HepG2 (cell line): ENCODE measurements around the gene TBC1D20. TPM values are rescaled to one million over a fixed set of nuclear protein-coding genes. Genes with fewer than 3 reads are reported as not detected.
A peak's percentile ranks its signal among the peaks of the same experiment; 100 is the strongest.

Experiments
- CERS6 ChIP-seq: sonication (generic); formaldehyde crosslinking; IDR thresholded peaks from 2 replicates; pipeline ENCODE4 v1.5.0; 2020; ENCODE audit warnings: missing genetic modification reagents
- GPN1 ChIP-seq: sonication (generic); formaldehyde crosslinking; IDR thresholded peaks from 2 replicates; pipeline ENCODE4 v1.5.1; 2020; ENCODE audit warnings: missing genetic modification reagents, borderline replicate concordance
- IKZF1 ChIP-seq: fragments of 450-650 bp; IDR thresholded peaks from 2 replicates; pipeline ENCODE4 v1.7.1; 2016
- KDM2A ChIP-seq: sonication (generic); formaldehyde crosslinking; IDR thresholded peaks from 2 replicates; pipeline ENCODE4 v1.4.0; 2020; ENCODE audit warnings: low read depth, missing genetic modification reagents, borderline replicate concordance
- MXD3 ChIP-seq: IDR thresholded peaks from 2 replicates; pipeline ENCODE4 v1.6.1; 2016; ENCODE audit warnings: mild to moderate bottlenecking, missing biosample characterization, missing genetic modification reagents
- REL ChIP-seq: sonication (generic); formaldehyde crosslinking; conservative IDR thresholded peaks from 2 replicates; pipeline ENCODE4 v1.8.0; 2022; ENCODE audit warnings: mild to moderate bottlenecking, missing genetic modification reagents, moderate library complexity
- RORA ChIP-seq: sonication (generic); formaldehyde crosslinking; IDR thresholded peaks from 2 replicates; pipeline ENCODE4 v1.5.0; 2020; ENCODE audit warnings: mild to moderate bottlenecking, missing genetic modification reagents, moderate library complexity
- SIX4 ChIP-seq: sonication (generic); formaldehyde crosslinking; IDR thresholded peaks from 2 replicates; pipeline ENCODE4 v1.4.0; 2020; ENCODE audit warnings: missing genetic modification reagents
- SOX6 ChIP-seq, 2 experiments: fragments of 450-650 bp in 1 of 2; sonication (generic) in 1 of 2; formaldehyde crosslinking in 1 of 2; IDR thresholded peaks; 2 replicates each; pipeline versions ENCODE4 v1.4.0 to v1.6.1; 2017 to 2020; ENCODE audit warnings: antibody characterized with exemption in 1 of 2, mild to moderate bottlenecking in 1 of 2, missing genetic modification reagents in 1 of 2
- SP140L ChIP-seq: sonication (generic); formaldehyde crosslinking; IDR thresholded peaks from 2 replicates; pipeline ENCODE4 v1.4.0; 2020; ENCODE audit warnings: missing genetic modification reagents, borderline replicate concordance
- SP2 ChIP-seq: sonication (generic); formaldehyde crosslinking; IDR thresholded peaks from 2 replicates; pipeline ENCODE4 v1.5.1; 2020; ENCODE audit warnings: mild to moderate bottlenecking, missing genetic modification reagents
- TEAD3 ChIP-seq: optimal IDR thresholded peaks from 2 replicates; pipeline ENCODE3; 2016; ENCODE audit warnings: borderline replicate concordance
- TFDP2 ChIP-seq: sonication (generic); formaldehyde crosslinking; IDR thresholded peaks from 2 replicates; pipeline ENCODE4 v1.4.0; 2020; ENCODE audit warnings: missing genetic modification reagents
- ZKSCAN8 ChIP-seq: IDR thresholded peaks from 2 replicates; pipeline ENCODE4 v1.6.1; 2016; ENCODE audit warnings: borderline replicate concordance, missing genetic modification reagents, missing compliant biosample characterization
- ZNF18 ChIP-seq: sonication (generic); formaldehyde crosslinking; IDR thresholded peaks from 2 replicates; pipeline ENCODE4 v1.8.0; 2022; ENCODE audit warnings: mild to moderate bottlenecking, missing genetic modification reagents; ENCODE audit not compliant: insufficient replicate concordance
- ZNF263 ChIP-seq: sonication (generic); formaldehyde crosslinking; IDR thresholded peaks from 2 replicates; pipeline ENCODE4 v1.4.0; 2020; ENCODE audit warnings: missing genetic modification reagents
- ZNF354B ChIP-seq: sonication (generic); formaldehyde crosslinking; IDR thresholded peaks from 2 replicates; pipeline ENCODE4 v1.8.0; 2022; ENCODE audit warnings: mild to moderate bottlenecking, missing genetic modification reagents
- ZNF563 ChIP-seq: sonication (generic); formaldehyde crosslinking; IDR thresholded peaks from 2 replicates; pipeline ENCODE4 v1.8.0; 2022; ENCODE audit warnings: mild to moderate bottlenecking, moderate library complexity, missing genetic modification reagents
- ZNF597 ChIP-seq: sonication (generic); formaldehyde crosslinking; IDR thresholded peaks from 2 replicates; pipeline ENCODE4 v1.5.0; 2020; ENCODE audit warnings: missing genetic modification reagents
- ZNF614 ChIP-seq: IDR thresholded peaks from 2 replicates; pipeline ENCODE4 v1.6.1; 2018; ENCODE audit warnings: missing biosample characterization, missing genetic modification reagents, inconsistent platforms, borderline replicate concordance
- ZNF639 ChIP-seq: conservative IDR thresholded peaks from 2 replicates; pipeline ENCODE4 v1.6.1; 2018; ENCODE audit warnings: missing genetic modification reagents
- ZNF674 ChIP-seq: sonication (generic); formaldehyde crosslinking; IDR thresholded peaks from 2 replicates; pipeline ENCODE4 v1.5.0; 2020; ENCODE audit warnings: low read depth, mild to moderate bottlenecking, missing genetic modification reagents
- ZNF737 ChIP-seq: sonication (generic); formaldehyde crosslinking; IDR thresholded peaks from 2 replicates; pipeline ENCODE4 v1.5.0; 2020; ENCODE audit warnings: missing genetic modification reagents, mild to moderate bottlenecking, borderline replicate concordance
- polyA plus RNA-seq, 8 experiments: library from polyadenylated mRNA; depleted of rRNA in 3 of 8; stranded (reverse) in 7 of 8; unstranded in 1 of 8; fragments of >200 nt; fragmentation: Illumina TruSeq in 4 of 8; extraction: Trizol in 4 of 8; gene quantifications; 2 replicates each; pipeline versions ENCODE4 v1.2.1 to v1.2.3, GENCODE V29; 2011 to 2016; ENCODE audit warnings: low read depth in 4 of 8, missing spikeins in 1 of 8, mixed read lengths in 1 of 8; ENCODE audit not compliant: insufficient read depth in 1 of 8
- total RNA-seq, 5 experiments: library from RNA; depleted of rRNA; stranded (reverse); fragments of >200 nt; fragmentation: Illumina TruSeq; extraction: Trizol; gene quantifications; 2 replicates each; pipeline ENCODE4 v1.2.3, GENCODE V29; 2016; ENCODE audit warnings: low read depth in 1 of 5

TBC1D20 gene
- total and polyA plus RNA-seq, 2 of the 13 experiments (the other 11 are each of a cell fraction or from before 2014, with no cell fraction given) = 36.6 to 47.1 TPM

- TF ChIP-seq ZNF597 (no peak), RORA (CRISPR knock-in tag) (no peak), TEAD3 (peak; percentile 95), MXD3 (CRISPR knock-in tag) (no peak; the same call in 1 of the 2 replicates), SP140L (CRISPR knock-in tag) (peak; percentile 80; the same call in 1 of the 2 replicates), ZNF354B (CRISPR knock-in tag) (peak; percentile 25; the same call in 1 of the 2 replicates), ZNF563 (CRISPR knock-in tag) (no peak), ZNF674 (CRISPR knock-in tag) (no peak), TFDP2 (no peak; the same call in 1 of the 2 replicates), ZNF639 (CRISPR knock-in tag) (peak; percentile 70; the same call in 1 of the 2 replicates), IKZF1 (no peak), SP2 (CRISPR knock-in tag) (no peak), ZNF614 (peak; percentile 97), ZNF737 (peak; percentile 82; the same call in 1 of the 2 replicates), ZNF18 (CRISPR knock-in tag) (no peak), ZNF263 (CRISPR knock-in tag) (peak; percentile 82), SIX4 (peak; percentile 87; the same call in 1 of the 2 replicates), SOX6 (IDR thresholded peaks at IDR 0.05) (no peak), SOX6 (CRISPR knock-in tag; IDR thresholded peaks at IDR 0.05) (peak; percentile 98), CERS6 (CRISPR knock-in tag) (no peak), KDM2A (CRISPR knock-in tag) (peak; percentile 76), ZKSCAN8 (CRISPR knock-in tag) (peak; percentile 93), GPN1 (CRISPR knock-in tag) (no peak), REL (CRISPR knock-in tag) (no peak)
Observed at GRCh38 chr20:396619-397431, 65.5 kb downstream of the TBC1D20 start (continued).
